Renal pelvis (tissue), 12 donors: ENCODE results near the gene CD28. TPM values are rescaled to one million over a fixed set of nuclear protein-coding genes. Genes with fewer than 3 reads are reported as not detected.

Source experiments
- DNase-seq: peaks from one replicate; pipeline ENCODE4 v3.0.0-alpha.2; 2013
- long read RNA-seq, 16 experiments: transcript quantifications; one replicate each; lab custom pipeline, GENCODE V29; 2026
- polyA plus RNA-seq, 3 donors: library from polyadenylated mRNA; unstranded; fragments of 120-200 nt; gene quantifications; one replicate each; pipeline ENCODE4 v1.2.1, GENCODE V29; 2013; ENCODE audit not compliant: insufficient read length in 3 of 3

Gene CD28
- 1 to 10 TPM; 1.1 to 1.9 (median 1.6) TPM for polyA plus RNA-seq
- long read RNA-seq, donor 1, result 0 reads
- long read RNA-seq, donor 2, result 0 reads
- long read RNA-seq, donor 3, result 0 reads
- long read RNA-seq, donor 4, result 0 reads
- long read RNA-seq, donor 5, result 0 reads
- long read RNA-seq, donor 6, result 0 reads
- long read RNA-seq, donor 7, result 0 reads
- long read RNA-seq, donor 8, partial matches to known transcripts, result 0 of 1 reads
- long read RNA-seq, donor 8, other reads (novel, unspliced or antisense), result 0 of 1 reads
- long read RNA-seq, donor 9, full-length matches to known transcripts, result 1 of 1 reads
- long read RNA-seq, donor 9, partial matches to known transcripts, result 0 of 1 reads
- long read RNA-seq, donor 9, other reads (novel, unspliced or antisense), result 0 of 1 reads
- long read RNA-seq, donor 10, result 0 reads
- long read RNA-seq, donor 11, full-length matches to known transcripts, result 1 of 1 reads
- long read RNA-seq, donor 11, partial matches to known transcripts, result 0 of 1 reads
- long read RNA-seq, donor 11, other reads (novel, unspliced or antisense), result 0 of 1 reads
- long read RNA-seq, donor 12, full-length matches to known transcripts, result 1 of 1 reads
- long read RNA-seq, donor 12, partial matches to known transcripts, result 0 of 1 reads
- long read RNA-seq, donor 12, other reads (novel, unspliced or antisense), result 0 of 1 reads
- long read RNA-seq, donor 13, full-length matches to known transcripts, result 1 of 1 reads
- long read RNA-seq, donor 13, partial matches to known transcripts, result 0 of 1 reads
- long read RNA-seq, donor 13, other reads (novel, unspliced or antisense), result 0 of 1 reads
- long read RNA-seq, donor 14, result 0 reads
- long read RNA-seq, donor 15, result 0 reads
- long read RNA-seq, donor 16, result 0 reads

- no peak for DNase-seq
Observed at GRCh38 chr2:203706403-203706802, at the start of gene CD28. TSS of gene CD28 (plus strand) at chr2:203706639. CDS start at chr2:203706697, 58 bp downstream.

GRCh38 chr2:203659331-203660049 lies 46.9 kb upstream of the CD28 start:
- no peak for DNase-seq

DNA sequence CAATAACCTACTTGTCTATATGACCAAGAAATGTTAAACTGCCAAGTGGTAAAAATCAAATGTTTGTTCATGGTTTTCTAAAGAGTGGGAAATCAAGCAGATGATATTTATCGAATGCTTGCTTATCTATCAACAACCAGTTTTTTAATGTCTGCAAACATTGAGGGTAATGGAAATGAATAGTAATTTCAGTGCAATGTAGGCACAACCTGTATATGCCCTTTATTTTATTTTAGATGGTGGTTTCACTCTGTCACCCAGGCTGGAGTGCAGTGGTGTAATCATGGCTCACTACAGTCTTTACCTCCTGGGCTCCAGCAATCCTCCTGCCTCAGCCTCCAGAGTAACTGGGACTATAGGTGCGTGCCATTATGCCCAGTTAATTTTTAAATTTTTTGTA lies 46.0 kb upstream of the CD28 start:
- DNase-seq, result no peak

GRCh38 chr2:203661279-203661908 lies 45.0 kb upstream of the CD28 start:
- no peak for DNase-seq

- no peak for DNase-seq
Observed at GRCh38 chr2:203662487-203662886, 44.0 kb upstream of the CD28 start.

- no peak for DNase-seq
Observed at GRCh38 chr2:203662951-203663350, 43.5 kb upstream of the CD28 start.

DNA sequence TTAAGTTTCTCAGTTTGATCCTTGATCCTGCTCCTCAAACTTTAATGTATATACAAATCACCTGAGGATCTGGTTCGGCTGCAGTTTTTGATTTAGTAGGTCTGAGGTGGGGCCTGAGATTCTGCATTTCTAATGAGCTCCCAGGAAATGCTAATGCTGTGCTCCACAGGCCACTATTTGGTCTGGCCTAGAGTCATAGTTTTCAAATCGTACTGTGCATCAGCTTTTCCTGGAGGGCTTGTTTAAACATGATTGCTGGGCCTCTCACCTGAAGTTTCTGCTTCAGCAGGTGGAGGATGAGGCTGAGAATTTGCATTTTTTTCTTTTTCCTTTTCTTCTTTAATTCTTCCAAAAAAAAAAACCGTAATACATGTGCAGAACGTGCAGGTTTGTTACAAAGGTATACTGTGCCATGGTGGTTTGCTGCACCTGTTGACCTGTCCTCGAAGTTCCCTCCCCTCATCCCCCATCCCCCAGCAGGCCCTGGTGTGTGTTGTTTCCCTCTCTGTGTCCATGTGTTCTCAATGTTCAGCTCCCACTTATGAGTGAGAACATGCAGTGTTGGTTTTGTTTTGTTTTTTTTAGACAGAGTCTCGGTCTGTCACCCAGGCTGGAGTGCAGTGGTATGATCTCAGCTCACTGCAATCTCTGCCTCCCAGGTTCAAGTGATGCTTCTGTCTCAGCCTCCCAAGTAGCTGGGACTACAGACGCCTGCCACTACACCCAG lies 42.2 kb upstream of the CD28 start:
- no peak for DNase-seq

GRCh38 chr2:203667838-203668237 lies 38.6 kb upstream of the CD28 start:
- DNase-seq, result no peak

DNA sequence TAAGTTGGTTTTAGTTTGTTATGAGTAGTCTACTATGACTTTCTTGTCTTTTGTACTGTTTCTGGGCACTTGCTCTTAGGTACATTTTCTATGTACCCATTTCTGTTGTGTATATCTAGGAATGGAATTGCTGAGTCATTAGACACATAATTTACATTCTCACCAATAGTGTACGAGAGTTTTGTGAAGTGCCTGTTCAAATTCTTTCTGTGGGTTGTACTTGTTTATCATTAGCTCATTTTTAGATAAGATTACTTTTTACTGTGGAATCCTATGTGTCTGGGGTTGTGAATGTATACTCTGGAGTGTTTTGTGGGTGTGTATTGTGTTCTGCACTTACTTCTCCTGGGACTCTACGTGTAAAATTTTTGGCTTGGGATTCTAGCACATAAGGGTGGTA lies 36.6 kb upstream of the CD28 start:
- DNase-seq, result no peak

- DNase-seq, result no peak
Observed at GRCh38 chr2:203670939-203671338, 35.5 kb upstream of the CD28 start.

DNA sequence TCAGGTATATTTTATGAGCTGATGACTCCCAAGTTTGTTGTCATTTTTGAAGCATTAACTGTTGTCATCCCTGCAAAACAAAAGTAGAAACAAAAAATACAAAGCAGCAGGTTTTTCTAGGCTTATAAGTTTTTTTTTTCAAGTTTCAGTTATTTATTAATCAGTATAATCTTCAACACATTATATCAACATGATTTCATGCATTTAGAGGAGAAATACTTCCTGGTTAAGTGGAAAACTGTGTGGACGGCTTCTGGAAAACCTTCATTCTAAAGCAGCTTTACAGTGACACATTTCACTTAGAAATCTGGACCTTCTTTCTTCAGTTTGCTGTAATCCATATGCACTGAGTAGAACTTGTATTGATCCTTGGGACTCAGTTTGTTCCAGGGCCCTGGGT lies 34.6 kb upstream of the CD28 start:
- no peak for DNase-seq

- no peak for DNase-seq
Observed at GRCh38 chr2:203672856-203673255, 33.6 kb upstream of the CD28 start.

- DNase-seq, result no peak
Observed at GRCh38 chr2:203673933-203674332, 32.5 kb upstream of the CD28 start.

DNA sequence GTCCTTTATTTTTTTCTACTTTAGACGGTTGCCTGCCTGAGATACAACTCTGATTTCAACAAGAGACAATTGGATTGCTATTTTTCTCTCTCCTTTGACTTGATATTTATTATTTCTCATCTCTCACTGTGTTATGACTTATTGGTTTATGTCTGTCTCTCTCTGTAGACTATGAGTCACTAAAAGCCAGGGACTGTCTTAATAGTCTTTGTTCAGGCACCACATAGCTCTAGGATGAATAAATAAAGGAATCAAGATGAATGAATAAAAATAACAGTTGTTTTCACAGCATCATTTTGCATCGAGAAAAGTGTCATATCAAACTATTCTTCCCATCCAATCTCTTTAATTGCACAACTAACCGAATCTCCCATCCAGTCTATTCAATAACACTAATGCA lies 31.4 kb upstream of the CD28 start:
- DNase-seq, result no peak

DNA sequence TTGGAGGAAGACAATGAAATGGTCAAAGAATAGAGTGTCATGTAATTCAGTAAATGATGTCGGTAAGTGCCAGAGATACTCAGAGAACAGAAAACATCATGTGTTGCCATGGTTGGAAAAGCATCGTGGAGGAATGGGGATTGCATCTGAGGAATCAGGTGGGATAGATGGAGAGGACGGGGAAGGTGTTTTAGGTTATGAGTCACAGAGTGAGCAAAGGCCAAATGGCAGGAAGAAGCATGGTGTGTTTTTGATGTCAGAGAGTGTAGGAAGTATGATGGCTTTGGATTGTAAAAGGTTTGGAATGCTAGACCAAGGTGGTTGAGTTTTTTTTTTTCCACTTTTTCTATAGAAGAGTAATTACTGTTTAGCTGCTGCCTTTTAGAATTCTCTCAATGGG lies 27.5 kb upstream of the CD28 start:
- no peak for DNase-seq

GRCh38 chr2:203679401-203679800 lies 27.0 kb upstream of the CD28 start:
- DNase-seq, result no peak

DNA sequence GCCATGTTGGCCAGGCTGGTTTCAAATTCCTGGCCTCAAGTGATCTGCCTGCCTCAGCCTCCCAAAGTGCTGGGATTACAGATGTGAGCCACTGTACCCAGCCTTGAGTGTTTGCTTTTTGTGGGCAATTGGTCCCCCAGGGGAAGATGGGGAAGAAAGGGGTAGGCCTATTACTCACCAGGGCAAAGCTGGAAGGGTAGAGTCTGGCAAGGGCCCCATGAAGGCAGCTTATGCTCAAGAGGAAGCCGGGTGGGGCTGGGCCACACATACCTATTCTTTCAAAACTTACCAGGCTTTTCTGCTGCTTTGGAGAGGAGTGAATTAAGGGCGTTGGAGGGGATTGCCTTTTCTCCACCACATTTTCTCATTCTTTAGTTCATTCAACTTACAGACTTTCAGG lies 24.5 kb upstream of the CD28 start:
- DNase-seq, result no peak

GRCh38 chr2:203682688-203683130 lies 23.7 kb upstream of the CD28 start:
- DNase-seq, result peak; percentile 47

GRCh38 chr2:203683421-203683820 lies 23.0 kb upstream of the CD28 start:
- DNase-seq, result no peak

DNA sequence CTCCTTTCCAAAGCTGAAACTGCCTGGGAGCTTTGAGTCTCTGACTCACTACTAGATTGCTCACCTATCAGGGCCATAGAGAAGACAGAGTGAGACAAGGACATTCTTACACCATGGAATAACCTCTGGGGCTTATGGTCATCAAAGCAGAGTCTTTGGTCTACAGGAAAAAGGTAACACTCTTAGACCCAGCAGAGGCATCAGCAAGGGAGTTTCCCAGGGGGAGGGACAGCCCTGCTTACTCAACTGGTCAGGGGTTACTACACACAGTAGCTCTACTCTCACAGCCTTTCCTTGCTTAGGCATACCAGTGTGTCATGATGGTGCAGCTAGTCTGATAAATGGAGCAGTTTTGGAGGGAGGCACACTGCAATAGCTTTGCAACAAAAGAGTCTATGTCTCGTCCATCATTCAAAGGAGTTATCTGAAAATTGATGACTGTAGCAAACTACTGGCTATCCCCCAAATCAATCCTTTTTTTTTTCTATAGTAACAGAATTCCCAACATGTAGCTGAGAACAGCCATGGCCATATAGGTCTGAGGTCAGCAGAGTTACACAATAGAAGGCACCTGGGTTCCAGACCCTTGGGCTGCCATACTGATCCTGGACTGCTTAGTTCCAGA lies 22.4 kb upstream of the CD28 start:
- no peak for DNase-seq
